NCI-H2196 (cell line): ENCODE results near the gene SPESP1.

Experiments used
- DNase-seq: peaks from one replicate; lab custom pipeline; 2025; ENCODE audit not compliant: unreplicated experiment; lab: John Stamatoyannopoulos, UW

SPESP1 gene

DNA sequence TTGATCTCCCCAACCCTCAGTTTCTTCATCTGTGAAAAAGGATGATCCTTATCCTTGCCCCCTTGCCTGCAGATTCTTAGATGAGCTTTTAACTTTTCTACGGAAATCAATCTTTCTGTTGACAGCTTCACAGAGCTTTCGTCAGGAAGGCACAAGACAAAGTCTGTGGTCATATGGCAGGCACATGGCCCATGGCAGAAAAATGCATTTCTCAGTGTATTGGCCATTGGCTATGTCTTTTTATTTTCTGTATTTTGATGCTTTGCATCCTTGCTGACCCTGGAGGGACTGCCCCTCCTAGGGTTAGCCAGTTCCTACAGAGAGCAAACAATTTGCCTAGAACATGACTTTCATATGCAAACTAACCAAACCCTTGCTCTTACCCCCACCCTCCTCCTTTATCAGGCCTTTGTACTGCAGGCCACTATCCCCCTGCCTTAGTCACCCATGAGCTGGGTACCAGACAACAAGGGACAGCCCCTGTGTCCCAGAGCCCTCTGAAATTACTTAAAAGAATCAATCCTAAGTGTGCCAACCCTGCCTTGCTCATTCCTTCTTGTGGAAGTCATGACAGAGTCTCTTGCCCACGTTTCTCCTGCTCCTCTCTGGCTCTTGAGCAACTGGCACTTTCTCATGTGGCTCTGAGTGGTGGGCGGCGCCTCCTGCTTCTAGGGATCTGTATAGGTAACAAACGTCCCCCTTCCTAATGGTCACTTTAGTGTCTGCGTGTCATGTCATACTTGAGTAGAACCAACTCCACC lies 60.1 kb downstream of the SPESP1 start:
- DNase-seq: no peak

DNA sequence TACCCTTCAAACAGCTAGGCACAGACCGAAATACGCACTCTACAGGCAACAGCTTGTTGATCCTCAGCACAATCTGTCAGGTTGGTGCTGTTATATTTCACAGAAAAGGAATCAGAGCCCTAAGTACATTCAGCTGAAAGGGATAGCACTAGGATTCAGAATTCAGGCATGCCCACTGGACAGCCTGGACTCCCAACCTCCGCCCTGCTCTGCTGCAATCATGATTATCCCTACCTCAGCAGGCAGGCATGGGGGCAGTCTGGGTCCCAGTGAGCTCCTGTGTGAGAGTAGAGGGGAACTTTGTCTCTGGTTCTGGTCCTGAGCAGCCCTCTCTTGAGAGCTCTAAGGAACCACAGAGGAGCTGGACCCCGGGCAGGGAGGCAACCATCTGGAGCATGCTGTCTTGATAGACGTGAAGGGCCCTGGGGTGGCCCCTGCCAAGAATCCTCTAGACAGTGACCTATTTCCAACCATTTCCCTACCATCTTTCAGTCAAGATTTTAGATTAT lies 60.7 kb downstream of the SPESP1 start:
- DNase-seq: no peak

GRCh38 chr15:68991723-68992122 lies 61.4 kb downstream of the SPESP1 start:
- no peak for DNase-seq

- no peak for DNase-seq
These were observed 62.4 kb downstream of the SPESP1 start for GRCh38 chr15:68992696-68993095.

DNA sequence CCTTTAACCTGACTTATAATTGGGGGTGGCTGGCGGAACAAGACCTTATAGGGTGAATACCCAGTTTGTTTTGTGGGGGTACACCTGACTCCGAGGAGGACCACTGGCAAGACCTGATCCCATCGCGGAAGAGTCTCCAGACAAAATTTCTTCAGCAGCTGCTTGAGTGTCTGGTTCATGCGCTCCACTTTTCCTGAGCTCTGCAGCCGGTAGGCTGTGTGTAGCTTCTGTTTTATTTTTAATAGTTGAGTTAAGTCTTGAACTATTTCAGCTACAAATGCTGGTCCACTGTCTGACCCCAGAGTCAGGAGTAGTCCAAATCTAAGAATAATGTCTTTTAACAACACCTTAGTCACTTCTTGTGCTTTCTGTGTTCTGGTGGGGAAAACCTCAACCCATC lies 63.0 kb downstream of the SPESP1 start:
- DNase-seq: no peak

GRCh38 chr15:68994149-68994548 lies 63.8 kb downstream of the SPESP1 start:
- no peak for DNase-seq

DNA sequence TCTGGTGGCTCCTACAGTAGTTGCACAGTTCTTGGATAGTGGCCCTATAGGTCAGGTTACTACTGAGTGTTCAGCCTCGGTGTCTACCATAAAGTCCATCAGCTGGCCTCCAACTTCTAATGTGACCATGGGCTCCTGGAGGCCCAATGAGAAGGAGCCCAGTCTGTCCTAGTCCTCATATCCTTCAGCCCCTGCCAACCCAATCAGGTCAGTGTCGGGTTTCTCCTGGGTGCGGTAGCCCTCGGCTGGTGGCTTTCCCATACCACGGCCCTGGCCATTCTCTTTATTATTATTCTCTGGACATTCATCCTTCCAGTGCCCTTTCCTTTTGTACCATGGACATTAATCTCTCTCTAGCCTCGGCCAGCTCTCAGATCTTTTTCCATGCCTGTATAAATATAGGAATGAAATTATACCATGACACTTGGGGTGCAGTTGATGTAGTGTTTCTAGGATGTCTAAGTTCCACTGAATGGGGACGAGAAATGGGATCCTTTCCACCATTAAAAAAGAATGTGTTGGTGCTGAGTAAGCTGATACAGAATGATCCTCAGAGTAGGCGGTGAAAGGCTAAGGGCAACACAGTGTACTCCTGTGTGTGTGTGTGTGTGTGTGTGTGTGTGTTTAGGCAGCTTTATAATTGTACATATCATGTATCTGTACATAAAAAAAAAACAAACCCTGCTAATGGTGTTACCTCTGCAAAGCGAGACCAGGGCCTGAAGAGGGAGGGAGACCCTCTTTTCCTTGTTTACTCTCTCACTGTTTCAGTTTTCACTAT lies 64.8 kb downstream of the SPESP1 start:
- DNase-seq: no peak
